H9 (cell line): Measurements from ENCODE around the gene MAP2K7. TPM values are rescaled to one million over a fixed set of nuclear protein-coding genes. Genes with fewer than 3 reads are reported as not detected.

Source experiments
- DNase-seq: peaks from one replicate; pipeline ENCODE4 v3.0.0-alpha.2; 2017
- H2AFZ ChIP-seq: one replicate; pipeline ENCODE4 v1.6.1; 2013; ENCODE audit warnings: mild to moderate bottlenecking, low read length, control low read depth, moderate library complexity
- H2AK5ac ChIP-seq: 2 replicates; pipeline ENCODE4 v1.6.1; 2013; ENCODE audit warnings: low read length, control low read depth, mixed read lengths; ENCODE audit not compliant: insufficient read length
- H2BK120ac ChIP-seq: one replicate; pipeline ENCODE4 v1.6.1; 2013; ENCODE audit warnings: low read depth, mild to moderate bottlenecking, low read length, control low read depth, inconsistent platforms; ENCODE audit not compliant: poor library complexity, severe bottlenecking
- H2BK12ac ChIP-seq: 2 replicates; pipeline ENCODE4 v1.6.1; 2013; ENCODE audit warnings: low read length, control low read depth, mixed read lengths, low read depth; ENCODE audit not compliant: insufficient read length
- H2BK15ac ChIP-seq: 2 replicates; pipeline ENCODE4 v1.6.1; 2013; ENCODE audit warnings: low read depth, low read length, control low read depth
- H2BK20ac ChIP-seq: one replicate; pipeline ENCODE4 v1.6.1; 2013; ENCODE audit warnings: low read depth, mild to moderate bottlenecking, low read length, control low read depth, inconsistent platforms; ENCODE audit not compliant: poor library complexity, severe bottlenecking
- H2BK5ac ChIP-seq: 2 replicates; pipeline ENCODE4 v1.6.1; 2013; ENCODE audit warnings: low read length, control low read depth, mixed read lengths; ENCODE audit not compliant: insufficient read length
- H3K14ac ChIP-seq: 2 replicates; pipeline ENCODE4 v1.6.1; 2013; ENCODE audit warnings: low read length, control low read depth; ENCODE audit not compliant: insufficient read depth
- H3K18ac ChIP-seq: 2 replicates; pipeline ENCODE4 v1.6.1; 2013; ENCODE audit warnings: low read depth, mild to moderate bottlenecking, mixed read lengths, low read length, control low read depth; ENCODE audit not compliant: insufficient read length
- H3K23ac ChIP-seq: 2 replicates; pipeline ENCODE4 v1.6.1; 2013; ENCODE audit warnings: low read length, control low read depth, mixed read lengths, low read depth; ENCODE audit not compliant: insufficient read length
- H3K23me2 ChIP-seq: 2 replicates; pipeline ENCODE4 v1.6.1; 2013; ENCODE audit warnings: low read depth, mild to moderate bottlenecking, mixed read lengths, low read length, control low read depth; ENCODE audit not compliant: insufficient read length, poor library complexity, severe bottlenecking
- H3K27ac ChIP-seq: 2 replicates; pipeline ENCODE4 v1.5.1; 2013; ENCODE audit warnings: low read length, control low read depth, mixed read lengths, low read depth; ENCODE audit not compliant: insufficient read length
- H3K27me3 ChIP-seq: 2 replicates; pipeline ENCODE4 v1.6.1; 2013; ENCODE audit warnings: low read length, control low read depth, inconsistent platforms; ENCODE audit not compliant: insufficient read depth
- H3K4ac ChIP-seq: 2 replicates; pipeline ENCODE4 v1.6.1; 2013; ENCODE audit warnings: low read depth, mild to moderate bottlenecking, control low read depth, inconsistent platforms, low read length, moderate library complexity
- H3K4me1 ChIP-seq: 2 replicates; pipeline ENCODE4 v1.6.1; 2013; ENCODE audit warnings: low read length, control low read depth, inconsistent platforms; ENCODE audit not compliant: insufficient read depth
- H3K4me2 ChIP-seq: 2 replicates; pipeline ENCODE4 v1.6.1; 2013; ENCODE audit warnings: low read length, control low read depth, mixed read lengths; ENCODE audit not compliant: insufficient read length, insufficient read depth
- H3K56ac ChIP-seq: 2 replicates; pipeline ENCODE4 v1.6.1; 2013; ENCODE audit warnings: low read depth, mild to moderate bottlenecking, mixed read lengths, low read length, control low read depth; ENCODE audit not compliant: insufficient read length
- H3K79me1 ChIP-seq: 2 replicates; pipeline ENCODE4 v1.6.1; 2013; ENCODE audit warnings: low read depth, mild to moderate bottlenecking, moderate library complexity, low read length, control low read depth, inconsistent platforms; ENCODE audit not compliant: insufficient read depth, poor library complexity, severe bottlenecking
- H3K79me2 ChIP-seq: 2 replicates; pipeline ENCODE4 v1.6.1; 2013; ENCODE audit warnings: low read length, control low read depth, inconsistent platforms; ENCODE audit not compliant: insufficient read depth
- H3K9ac ChIP-seq: 2 replicates; pipeline ENCODE4 v1.6.1; 2013; ENCODE audit warnings: low read length, control low read depth, mixed read lengths; ENCODE audit not compliant: insufficient read length; ENCODE audit errors: extremely low read depth
- H3K9me3 ChIP-seq: one replicate; pipeline ENCODE4 v1.6.1; 2013; ENCODE audit warnings: low read depth, low read length, inconsistent platforms; ENCODE audit not compliant: control insufficient read depth
- H3T11ph ChIP-seq: one replicate; pipeline ENCODE4 v1.6.1; 2013; ENCODE audit warnings: mild to moderate bottlenecking, low read length, control low read depth, inconsistent platforms
- H4K20me1 ChIP-seq: one replicate; pipeline ENCODE4 v1.6.1; 2013; ENCODE audit not compliant: control insufficient read depth, insufficient read length, insufficient read depth
- H4K5ac ChIP-seq: 2 replicates; pipeline ENCODE4 v1.6.1; 2013; ENCODE audit warnings: low read depth, mild to moderate bottlenecking, mixed read lengths, low read length, control low read depth; ENCODE audit not compliant: insufficient read length
- H4K8ac ChIP-seq: replicated peaks from 2 replicates; pipeline ENCODE4 v1.6.1; 2013; ENCODE audit warnings: low read length, control low read depth, mixed read lengths, low read depth; ENCODE audit not compliant: insufficient read length
- H4K91ac ChIP-seq: 2 replicates; pipeline ENCODE4 v1.6.1; 2013; ENCODE audit warnings: low read depth, mild to moderate bottlenecking, moderate library complexity, mixed read lengths, low read length, control low read depth; ENCODE audit not compliant: insufficient read length
- H3K27ac Mint-ChIP-seq, 3 experiments: 2 replicates in 2 of 3; 3 replicates in 1 of 3; pipeline ENCODE4 v1.8.0; 2020 to 2021; ENCODE audit warnings: mixed read lengths in 3 of 3, mild to moderate bottlenecking in 1 of 3, moderate library complexity in 1 of 3
- H3K27me3 Mint-ChIP-seq: 2 replicates; pipeline ENCODE4 v1.8.0; 2021; ENCODE audit warnings: low read depth, mild to moderate bottlenecking, moderate library complexity, mixed read lengths
- H3K36me3 Mint-ChIP-seq, 3 experiments: 2 replicates in 2 of 3; 3 replicates in 1 of 3; pipeline ENCODE4 v1.8.0; 2020 to 2021; ENCODE audit warnings: low read depth in 3 of 3, mixed read lengths in 3 of 3; ENCODE audit not compliant: insufficient read depth in 1 of 3
- H3K4me1 Mint-ChIP-seq, 2 experiments: 2 replicates each; pipeline ENCODE4 v1.8.0; 2020; ENCODE audit warnings: mixed read lengths in 2 of 2
- H3K4me3 Mint-ChIP-seq, 2 experiments: 2 replicates in 1 of 2; 3 replicates in 1 of 2; pipeline ENCODE4 v1.8.0; 2020 to 2021; ENCODE audit warnings: mild to moderate bottlenecking in 2 of 2, mixed read lengths in 2 of 2, moderate library complexity in 1 of 2
- H3K9me3 Mint-ChIP-seq, 2 experiments: 2 replicates in 1 of 2; 3 replicates in 1 of 2; pipeline ENCODE4 v1.8.0; 2020; ENCODE audit warnings: mild to moderate bottlenecking in 2 of 2, mixed read lengths in 2 of 2, moderate library complexity in 1 of 2
- WGBS: extraction: QIAGEN DNeasy Blood & Tissue Kit; methylation state at CpG from one replicate; pipeline ENCODE4 v1.1.7; 2013; ENCODE audit warnings: missing lambda C conversion rate, low lambda C conversion rate, mixed read lengths; ENCODE audit not compliant: insufficient read length; ENCODE audit errors: extremely low coverage; 5-methylcytosine and 5-hydroxymethylcytosine counted together
- total RNA-seq: library from RNA; stranded (reverse); gene quantifications from 2 replicates; pipeline ENCODE4 v1.2.1, GENCODE V29; 2021
- TF ChIP-seq, protein P1 (sequence below): fragments of 200-600 bp; sonication (generic); conservative IDR thresholded peaks from 3 replicates; pipeline ENCODE4 v1.8.0; 2021; ENCODE audit warnings: antibody characterized with exemption, mild to moderate bottlenecking

MAP2K7 gene
- total RNA-seq, 1 experiment from 2014 or later: 48.1 TPM

- H3K9me3 ChIP-seq: no peaks in the 10 kb centered on the region
- H3T11ph ChIP-seq: no peak overlapping the region
- no peak overlapping the region for H4K5ac ChIP-seq
- no peak overlapping the region for H3K18ac ChIP-seq
- no peak overlapping the region for H2BK12ac ChIP-seq
- Mint-ChIP-seq H3K27ac (no peak overlapping the region), H3K27me3 (peaks cover 3% of the 10 kb centered on the region; the same call in 1 of the 2 replicates), H3K36me3 (peaks cover 10 to 21% (median 11%) of the 10 kb centered on the region in 3 experiments), H3K4me3 (no peak overlapping the region), H3K4me1 (peaks cover 12 to 19% of the 10 kb centered on the region in 2 experiments), H3K9me3 (no peaks in the 10 kb centered on the region; a peak in 3 of 5 replicates)
- no peak overlapping the region for H3K4ac ChIP-seq
- no CpG with 5 or more reads among the region's 21 CpGs for WGBS
- no peak overlapping the region for H2AK5ac ChIP-seq
- no peak overlapping the region for H4K91ac ChIP-seq
- no peak overlapping the region for H3K56ac ChIP-seq
- H3K79me2 ChIP-seq: peaks cover 6% of the 10 kb centered on the region; the same call in 1 of the 2 replicates
- no peak overlapping the region for H2BK15ac ChIP-seq
- H2BK20ac ChIP-seq: no peak overlapping the region
- no peak overlapping the region for H2BK120ac ChIP-seq
- TF ChIP-seq, protein P1, sequence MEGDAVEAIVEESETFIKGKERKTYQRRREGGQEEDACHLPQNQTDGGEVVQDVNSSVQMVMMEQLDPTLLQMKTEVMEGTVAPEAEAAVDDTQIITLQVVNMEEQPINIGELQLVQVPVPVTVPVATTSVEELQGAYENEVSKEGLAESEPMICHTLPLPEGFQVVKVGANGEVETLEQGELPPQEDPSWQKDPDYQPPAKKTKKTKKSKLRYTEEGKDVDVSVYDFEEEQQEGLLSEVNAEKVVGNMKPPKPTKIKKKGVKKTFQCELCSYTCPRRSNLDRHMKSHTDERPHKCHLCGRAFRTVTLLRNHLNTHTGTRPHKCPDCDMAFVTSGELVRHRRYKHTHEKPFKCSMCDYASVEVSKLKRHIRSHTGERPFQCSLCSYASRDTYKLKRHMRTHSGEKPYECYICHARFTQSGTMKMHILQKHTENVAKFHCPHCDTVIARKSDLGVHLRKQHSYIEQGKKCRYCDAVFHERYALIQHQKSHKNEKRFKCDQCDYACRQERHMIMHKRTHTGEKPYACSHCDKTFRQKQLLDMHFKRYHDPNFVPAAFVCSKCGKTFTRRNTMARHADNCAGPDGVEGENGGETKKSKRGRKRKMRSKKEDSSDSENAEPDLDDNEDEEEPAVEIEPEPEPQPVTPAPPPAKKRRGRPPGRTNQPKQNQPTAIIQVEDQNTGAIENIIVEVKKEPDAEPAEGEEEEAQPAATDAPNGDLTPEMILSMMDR: no peak
- H4K8ac ChIP-seq: no peak overlapping the region
- H2BK5ac ChIP-seq: no peak overlapping the region
- no peaks in the 10 kb centered on the region for H3K79me1 ChIP-seq
- no peak overlapping the region for H2AFZ ChIP-seq
- no peak overlapping the region for H3K9ac ChIP-seq
- no peak overlapping the region for H3K27ac ChIP-seq
- H3K4me2 ChIP-seq: no peak overlapping the region
- no peak overlapping the region for H3K14ac ChIP-seq
- no peaks in the 10 kb centered on the region for H4K20me1 ChIP-seq
- no peak overlapping the region for H3K23ac ChIP-seq
- no peaks in the 10 kb centered on the region for H3K27me3 ChIP-seq
- no peak for DNase-seq
- 0 out of 2 replicates have a peak, but pooled peaks cover 4% of the 10 kb centered on the region for H3K4me1 ChIP-seq
- peaks cover 16% of the 10 kb centered on the region for H3K23me2 ChIP-seq
Observed at GRCh38 chr19:7900401-7900870, 3.2 kb upstream of the MAP2K7 start.
